Liver (tissue), 9 donors: Measurements from ENCODE around the gene PCDHA10. TPM values are rescaled to one million over a fixed set of nuclear protein-coding genes. Genes with fewer than 3 reads are reported as not detected.

ENCODE experiments used
- DNase-seq: peaks from one replicate; pipeline ENCODE4 v3.0.0-alpha.2; 2017; ENCODE audit warnings: low spot score
- H3K27ac ChIP-seq, 2 donors: one replicate each; pipeline ENCODE4 v1.7.0; 2013; ENCODE audit warnings: inconsistent platforms in 2 of 2, low read length in 2 of 2, control low read depth in 1 of 2, low read depth in 1 of 2, mild to moderate bottlenecking in 1 of 2
- H3K27me3 ChIP-seq, 4 donors: one replicate each; pipeline versions ENCODE4 v1.6.1 to v1.7.0; 2013; ENCODE audit warnings: low read length in 3 of 4, inconsistent platforms in 1 of 4, mild to moderate bottlenecking in 1 of 4, moderate library complexity in 1 of 4; ENCODE audit not compliant: control insufficient read depth in 4 of 4, insufficient read depth in 4 of 4
- H3K36me3 ChIP-seq, 4 donors: one replicate each; pipeline versions ENCODE4 v1.6.1 to v1.7.0; 2013; ENCODE audit warnings: low read length in 3 of 4, mild to moderate bottlenecking in 3 of 4, low read depth in 1 of 4, moderate library complexity in 1 of 4; ENCODE audit not compliant: control insufficient read depth in 4 of 4, insufficient read depth in 3 of 4
- H3K4me1 ChIP-seq, 4 donors: one replicate each; pipeline versions ENCODE4 v1.6.1 to v1.7.0; 2013; ENCODE audit warnings: low read length in 3 of 4, mild to moderate bottlenecking in 3 of 4, moderate library complexity in 1 of 4; ENCODE audit not compliant: control insufficient read depth in 4 of 4, insufficient read depth in 4 of 4
- H3K4me3 ChIP-seq, 3 donors: one replicate each; pipeline versions ENCODE4 v1.6.1 to v1.7.0; 2013; ENCODE audit warnings: low read length in 3 of 3, control low read depth in 1 of 3, low read depth in 1 of 3, mild to moderate bottlenecking in 1 of 3
- H3K9ac ChIP-seq, 2 donors: one replicate each; pipeline ENCODE4 v1.7.0; 2013; ENCODE audit warnings: low read length in 2 of 2, mild to moderate bottlenecking in 2 of 2, moderate library complexity in 2 of 2, control low read depth in 1 of 2, low read depth in 1 of 2
- H3K9me3 ChIP-seq, 4 donors: one replicate each; pipeline versions ENCODE4 v1.6.1 to v1.7.0; 2013; ENCODE audit warnings: low read length in 3 of 4; ENCODE audit not compliant: control insufficient read depth in 4 of 4
- HNF4G ChIP-seq: IDR thresholded peaks from 2 replicates; pipeline ENCODE4 v1.6.1; 2016; ENCODE audit warnings: antibody characterized with exemption
- NR2F2 ChIP-seq: IDR thresholded peaks from 2 replicates; pipeline ENCODE4 v1.6.1; 2016; ENCODE audit warnings: antibody characterized with exemption
- RAD21 ChIP-seq, 2 donors: IDR thresholded peaks; 2 replicates each; pipeline ENCODE4 v1.6.1; 2016; ENCODE audit warnings: antibody characterized with exemption in 2 of 2, mild to moderate bottlenecking in 2 of 2
- RXRA ChIP-seq, 2 donors: IDR thresholded peaks; 2 replicates each; pipeline ENCODE4 v1.6.1; 2017 to 2018; ENCODE audit warnings: antibody characterized with exemption in 2 of 2, mild to moderate bottlenecking in 1 of 2
- WGBS: extraction: QIAGEN DNeasy Blood & Tissue Kit; methylation state at CpG from one replicate; pipeline ENCODE4 v1.1.7; 2013; 5-methylcytosine and 5-hydroxymethylcytosine counted together
- polyA plus RNA-seq, 2 donors: library from polyadenylated mRNA; stranded (reverse) in 1 of 2; unstranded in 1 of 2; fragments of 200-250 nt in 1 of 2; fragments of >200 nt in 1 of 2; fragmentation: Nextera tagmentation in 1 of 2; extraction: Ambion mirVana in 1 of 2; gene quantifications; one replicate each; pipeline versions ENCODE4 v1.2.1 to v1.2.3, GENCODE V29; 2013 to 2015
- total RNA-seq, 2 donors: library from RNA; depleted of rRNA; stranded (reverse); fragments of >200 nt; gene quantifications; one replicate each; pipeline ENCODE4 v1.2.3, GENCODE V29; 2014
- TF ChIP-seq, protein P1 (sequence below): IDR thresholded peaks from 2 replicates; pipeline ENCODE4 v1.6.1; 2016; ENCODE audit warnings: antibody characterized with exemption
- donor health status: healthy.
- donor health status: healthy.
- donor health status: healthy.
- donor health status: healthy.
- donor health status: healthy.

The PCDHA10 gene
- total and polyA plus RNA-seq, 4 donors = under 0.01 to 0.01 TPM; not detected in 2

DNA sequence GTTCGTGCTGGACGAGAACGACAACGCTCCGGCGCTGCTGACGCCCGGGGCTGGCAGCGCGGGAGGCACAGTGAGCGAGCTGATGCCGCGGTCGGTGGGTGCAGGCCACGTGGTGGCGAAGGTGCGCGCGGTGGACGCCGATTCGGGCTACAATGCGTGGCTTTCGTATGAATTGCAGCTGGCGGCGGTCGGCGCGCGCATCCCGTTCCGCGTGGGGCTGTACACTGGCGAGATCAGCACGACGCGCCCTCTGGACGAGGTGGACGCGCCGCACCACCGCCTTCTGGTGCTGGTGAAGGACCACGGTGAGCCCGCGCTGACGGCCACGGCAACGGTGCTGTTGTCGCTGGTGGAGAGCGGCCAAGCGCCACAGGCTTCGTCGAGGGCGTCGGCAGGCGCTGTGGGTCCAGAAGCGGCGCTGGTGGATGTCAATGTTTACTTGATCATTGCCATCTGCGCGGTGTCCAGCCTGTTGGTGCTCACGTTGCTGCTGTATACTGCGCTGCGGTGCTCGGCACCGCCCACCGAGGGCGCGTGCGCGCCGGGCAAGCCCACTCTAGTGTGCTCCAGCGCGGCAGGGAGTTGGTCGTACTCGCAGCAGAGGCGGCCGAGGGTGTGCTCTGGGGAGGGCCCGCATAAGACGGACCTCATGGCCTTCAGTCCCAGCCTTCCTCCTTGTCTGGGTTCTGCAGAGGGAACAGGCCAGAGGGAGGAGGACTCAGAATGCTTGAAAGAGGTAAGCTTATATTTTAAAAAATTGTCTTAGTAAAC, 28.4 kb downstream of the PCDHA10 start (continued):
- TF ChIP-seq HNF4G = no peak
- TF ChIP-seq, protein P1, sequence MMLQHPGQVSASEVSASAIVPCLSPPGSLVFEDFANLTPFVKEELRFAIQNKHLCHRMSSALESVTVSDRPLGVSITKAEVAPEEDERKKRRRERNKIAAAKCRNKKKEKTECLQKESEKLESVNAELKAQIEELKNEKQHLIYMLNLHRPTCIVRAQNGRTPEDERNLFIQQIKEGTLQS = no peak
- TF ChIP-seq NR2F2 = no peak
- no peak for TF ChIP-seq RXRA (IDR thresholded peaks at IDR 0.05)
- no peak for TF ChIP-seq RAD21 (IDR thresholded peaks at IDR 0.05)

DNA sequence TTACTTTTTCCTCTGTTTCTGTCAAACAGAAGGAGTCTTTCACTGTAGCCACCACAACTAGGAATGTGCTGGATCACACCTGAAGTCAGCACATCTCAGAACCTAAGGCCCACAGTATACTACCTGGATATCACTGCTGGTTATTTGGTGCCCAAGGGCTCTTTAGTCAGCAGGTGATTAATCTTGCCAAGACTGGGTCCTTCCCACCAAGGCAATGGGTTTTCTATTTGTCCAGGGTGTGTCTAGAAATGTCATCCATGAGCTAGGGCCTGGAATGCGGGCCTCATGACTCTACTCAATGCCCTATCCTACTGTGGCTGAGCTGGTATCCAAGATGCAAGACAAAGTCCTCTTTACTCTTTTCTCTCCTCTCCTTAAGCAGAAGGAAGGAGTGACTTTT, 60.6 kb downstream of the PCDHA10 start:
- 63% methylated on average over 1 of the region's 1 CpG for WGBS

More for the DNA sequence above, 60.6 kb downstream of the PCDHA10 start:
- Histone ChIP-seq H3K27ac (no peak overlapping the region), H3K4me1 (no peaks in the 10 kb centered on the region), H3K27me3 (no peaks in the 10 kb centered on the region), H3K9me3 (peaks cover 0 to 3% (median 0%) of the 10 kb centered on the region in 4 donors), H3K36me3 (no peaks in the 10 kb centered on the region), H3K4me3 (no peak overlapping the region), H3K9ac (no peak overlapping the region)
- no peak for TF ChIP-seq HNF4G
- no peak for DNase-seq

Other genes with a start within 250 kb of the PCDHA10 start
- gene CD14, start 222.7 kb upstream of the PCDHA10 start, total RNA-seq = 100 to 1,000 TPM in 1 of 2 donors, 10 to 100 TPM in 1; 61.0 to 297 TPM
- 100 to 1,000 TPM; 277 to 343 TPM for gene CD14, start 222.7 kb upstream of the PCDHA10 start, polyA plus RNA-seq
- 10 to 100 TPM; 14.1 to 55.9 TPM for gene TMCO6, start 216.4 kb upstream of the PCDHA10 start, total RNA-seq
- 10 to 100 TPM; 12.6 to 23.3 TPM for gene TMCO6, start 216.4 kb upstream of the PCDHA10 start, polyA plus RNA-seq
- 10 to 100 TPM; 23.3 to 44.3 TPM for gene NDUFA2, start 208.3 kb upstream of the PCDHA10 start, total RNA-seq
- gene NDUFA2, start 208.3 kb upstream of the PCDHA10 start, polyA plus RNA-seq = 100 to 1,000 TPM in 1 of 2 donors, 10 to 100 TPM in 1; 91.3 to 160 TPM
- gene IK, start 208.1 kb upstream of the PCDHA10 start, total RNA-seq = 10 to 100 TPM; 42.5 to 45.7 TPM
- gene IK, start 208.1 kb upstream of the PCDHA10 start, polyA plus RNA-seq = 10 to 100 TPM; 30.8 to 41.8 TPM
- 10 to 100 TPM; 12.0 to 18.2 TPM for gene WDR55, start 191.0 kb upstream of the PCDHA10 start, total RNA-seq
- gene WDR55, start 191.0 kb upstream of the PCDHA10 start, polyA plus RNA-seq = 10 to 100 TPM in 1 of 2 donors, 1 to 10 TPM in 1; 10.0 to 11.4 TPM
- gene DND1, start 182.3 kb upstream of the PCDHA10 start, total RNA-seq = under 1 TPM; 0.37 to 0.92 TPM
- under 1 TPM in 1 of 2 donors, not detected in 1; 0.29 TPM for gene DND1, start 182.3 kb upstream of the PCDHA10 start, polyA plus RNA-seq
- 10 to 100 TPM; 31.2 to 57.1 TPM for gene HARS1, start 164.5 kb upstream of the PCDHA10 start, total RNA-seq
- gene HARS1, start 164.5 kb upstream of the PCDHA10 start, polyA plus RNA-seq = 10 to 100 TPM; 33.3 to 41.3 TPM
- gene HARS2, start 164.4 kb upstream of the PCDHA10 start, total RNA-seq = 10 to 100 TPM; 10.8 to 16.3 TPM
- 10 to 100 TPM in 1 of 2 donors, 1 to 10 TPM in 1; 8.6 to 10.7 TPM for gene HARS2, start 164.4 kb upstream of the PCDHA10 start, polyA plus RNA-seq
- gene ZMAT2, start 155.4 kb upstream of the PCDHA10 start, total RNA-seq = 10 to 100 TPM; 16.4 to 27.5 TPM
- gene ZMAT2, start 155.4 kb upstream of the PCDHA10 start, polyA plus RNA-seq = 10 to 100 TPM; 14.5 to 34.3 TPM
- not detected for gene PCDHA1, start 69.8 kb upstream of the PCDHA10 start, total RNA-seq
- not detected for gene PCDHA1, start 69.8 kb upstream of the PCDHA10 start, polyA plus RNA-seq
- not detected for gene PCDHA2, start 61.0 kb upstream of the PCDHA10 start, total RNA-seq
- gene PCDHA2, start 61.0 kb upstream of the PCDHA10 start, polyA plus RNA-seq = not detected
- under 1 TPM in 1 of 2 donors, not detected in 1; 0.05 TPM for gene PCDHA3, start 54.8 kb upstream of the PCDHA10 start, total RNA-seq
- not detected for gene PCDHA3, start 54.8 kb upstream of the PCDHA10 start, polyA plus RNA-seq
- gene PCDHA4, start 48.8 kb upstream of the PCDHA10 start, total RNA-seq = under 1 TPM; 0.08 to 0.09 TPM
- under 1 TPM; 0.01 to 0.06 TPM for gene PCDHA4, start 48.8 kb upstream of the PCDHA10 start, polyA plus RNA-seq
- gene PCDHA5, start 34.3 kb upstream of the PCDHA10 start, total RNA-seq = under 1 TPM in 1 of 2 donors, not detected in 1; under 0.01 TPM
- not detected for gene PCDHA5, start 34.3 kb upstream of the PCDHA10 start, polyA plus RNA-seq
- under 1 TPM in 1 of 2 donors, not detected in 1; 0.08 TPM for gene PCDHA6, start 27.9 kb upstream of the PCDHA10 start, total RNA-seq
- gene PCDHA6, start 27.9 kb upstream of the PCDHA10 start, polyA plus RNA-seq = under 1 TPM in 1 of 2 donors, not detected in 1; 0.02 TPM
- under 1 TPM in 1 of 2 donors, not detected in 1; 0.05 TPM for gene PCDHA7, start 21.6 kb upstream of the PCDHA10 start, total RNA-seq
- gene PCDHA7, start 21.6 kb upstream of the PCDHA10 start, polyA plus RNA-seq = under 1 TPM in 1 of 2 donors, not detected in 1; 0.05 TPM
- gene PCDHA8, start 14.7 kb upstream of the PCDHA10 start, total RNA-seq = under 1 TPM in 1 of 2 donors, not detected in 1; under 0.01 TPM
- gene PCDHA8, start 14.7 kb upstream of the PCDHA10 start, polyA plus RNA-seq = not detected
- under 1 TPM in 1 of 2 donors, not detected in 1; under 0.01 TPM for gene PCDHA9, start 7.5 kb upstream of the PCDHA10 start, total RNA-seq
- not detected for gene PCDHA9, start 7.5 kb upstream of the PCDHA10 start, polyA plus RNA-seq
- under 1 TPM in 1 of 2 donors, not detected in 1; under 0.01 TPM for gene PCDHA11, start 13.1 kb downstream of the PCDHA10 start, total RNA-seq
- gene PCDHA11, start 13.1 kb downstream of the PCDHA10 start, polyA plus RNA-seq = under 1 TPM; 0.05 to 0.19 TPM
- under 1 TPM in 1 of 2 donors, not detected in 1; 0.08 TPM for gene PCDHA12, start 19.4 kb downstream of the PCDHA10 start, total RNA-seq
- gene PCDHA12, start 19.4 kb downstream of the PCDHA10 start, polyA plus RNA-seq = under 1 TPM in 1 of 2 donors, not detected in 1; 0.01 TPM
- under 1 TPM in 1 of 2 donors, not detected in 1; 0.17 TPM for gene PCDHA13, start 26.2 kb downstream of the PCDHA10 start, total RNA-seq
- gene PCDHA13, start 26.2 kb downstream of the PCDHA10 start, polyA plus RNA-seq = under 1 TPM; 0.03 to 0.07 TPM
- under 1 TPM; under 0.01 to 0.25 TPM for gene PCDHAC1, start 70.4 kb downstream of the PCDHA10 start, total RNA-seq
- gene PCDHAC1, start 70.4 kb downstream of the PCDHA10 start, polyA plus RNA-seq = under 1 TPM in 1 of 2 donors, not detected in 1; 0.13 TPM
- gene PCDHAC2, start 110.6 kb downstream of the PCDHA10 start, total RNA-seq = 1 to 10 TPM in 1 of 2 donors, under 1 TPM in 1; 0.93 to 1.8 TPM
- under 1 TPM; 0.50 to 0.63 TPM for gene PCDHAC2, start 110.6 kb downstream of the PCDHA10 start, polyA plus RNA-seq
- not detected for gene PCDHB1, start 195.5 kb downstream of the PCDHA10 start, total RNA-seq
- not detected for gene PCDHB1, start 195.5 kb downstream of the PCDHA10 start, polyA plus RNA-seq
- gene PCDHB2, start 238.7 kb downstream of the PCDHA10 start, total RNA-seq = under 1 TPM; 0.08 to 0.09 TPM
- under 1 TPM in 1 of 2 donors, not detected in 1; 0.05 TPM for gene PCDHB2, start 238.7 kb downstream of the PCDHA10 start, polyA plus RNA-seq
- gene PCDHB3, start 244.6 kb downstream of the PCDHA10 start, total RNA-seq = under 1 TPM; 0.08 to 0.09 TPM
- gene PCDHB3, start 244.6 kb downstream of the PCDHA10 start, polyA plus RNA-seq = under 1 TPM in 1 of 2 donors, not detected in 1; 0.09 TPM